CD14-positive monocyte (primary cell): ENCODE results near the gene LRRC7. TPM values are rescaled to one million over a fixed set of nuclear protein-coding genes. Genes with fewer than 3 reads are reported as not detected.

ENCODE experiments used
- DNase-seq, 3 donors: peaks; one replicate each; pipeline ENCODE4 v3.0.0-alpha.2; 2011 to 2022
- H2AFZ ChIP-seq: 2 replicates; pipeline ENCODE4 v1.6.0; 2012; ENCODE audit warnings: mild to moderate bottlenecking, low read depth, low read length, inconsistent platforms; ENCODE audit not compliant: insufficient read depth, poor library complexity, severe bottlenecking
- H3K27ac ChIP-seq, 2 donors: 1 replicate in 1 of 2; 2 replicates in 1 of 2; pipeline ENCODE4 v1.5.1; 2012 to 2013; ENCODE audit warnings: low read length in 2 of 2, control low read depth in 1 of 2, inconsistent platforms in 1 of 2, low read depth in 1 of 2, mild to moderate bottlenecking in 1 of 2
- H3K27me3 ChIP-seq, 2 donors: one replicate each; pipeline versions ENCODE4 v1.6.0 to v1.6.1; 2011 to 2013; ENCODE audit warnings: low read length in 2 of 2; ENCODE audit not compliant: control insufficient read depth in 2 of 2, insufficient read depth in 2 of 2
- H3K36me3 ChIP-seq, 2 donors: replicated peaks in 1 of 2; 1 replicate in 1 of 2; 2 replicates in 1 of 2; pipeline versions ENCODE4 v1.5.1 to v1.6.1; 2012 to 2013; ENCODE audit warnings: low read length in 2 of 2, control low read depth in 1 of 2, inconsistent platforms in 1 of 2, mild to moderate bottlenecking in 1 of 2; ENCODE audit not compliant: insufficient read depth in 2 of 2, control insufficient read depth in 1 of 2
- H3K4me1 ChIP-seq, 2 donors: 1 replicate in 1 of 2; 2 replicates in 1 of 2; pipeline versions ENCODE4 v1.5.1 to v1.6.1; 2012 to 2013; ENCODE audit warnings: low read length in 2 of 2, control low read depth in 1 of 2, inconsistent platforms in 1 of 2, mild to moderate bottlenecking in 1 of 2, moderate library complexity in 1 of 2; ENCODE audit not compliant: insufficient read depth in 2 of 2, control insufficient read depth in 1 of 2
- H3K4me2 ChIP-seq: replicated peaks from 2 replicates; pipeline ENCODE3; 2012; ENCODE audit warnings: low read length, moderate library complexity, mild to moderate bottlenecking; ENCODE audit not compliant: poor library complexity, severe bottlenecking; ENCODE audit errors: extremely low read depth
- H3K4me3 ChIP-seq, 3 experiments: fragments of 200-600 bp in 1 of 3; sonication (generic) in 1 of 3; replicated peaks in 1 of 3; 1 replicate in 2 of 3; 2 replicates in 1 of 3; pipeline ENCODE4 v1.5.1; 2011 to 2013; ENCODE audit warnings: low read length in 3 of 3, mild to moderate bottlenecking in 3 of 3, control low read depth in 2 of 3, low read depth in 2 of 3, inconsistent platforms in 1 of 3, moderate library complexity in 1 of 3
- H3K79me2 ChIP-seq: 2 replicates; pipeline ENCODE4 v1.6.0; 2012; ENCODE audit warnings: mild to moderate bottlenecking, control low read depth, inconsistent platforms, low read length, moderate library complexity; ENCODE audit not compliant: insufficient read depth
- H3K9ac ChIP-seq: 2 replicates; pipeline ENCODE4 v1.6.0; 2017; ENCODE audit warnings: low read length, mild to moderate bottlenecking; ENCODE audit not compliant: insufficient read depth, poor library complexity, severe bottlenecking
- H3K9me3 ChIP-seq, 2 donors: replicated peaks in 1 of 2; 1 replicate in 1 of 2; 2 replicates in 1 of 2; pipeline versions ENCODE4 v1.5.1 to v1.6.1; 2012 to 2013; ENCODE audit warnings: low read length in 2 of 2, control low read depth in 1 of 2; ENCODE audit not compliant: control insufficient read depth in 1 of 2, insufficient read depth in 1 of 2
- H4K20me1 ChIP-seq: 2 replicates; pipeline ENCODE4 v1.6.0; 2012; ENCODE audit warnings: mild to moderate bottlenecking, low read length, control low read depth, moderate library complexity; ENCODE audit not compliant: insufficient read depth
- H3K27ac Mint-ChIP-seq, 7 donors: one replicate each; pipeline ENCODE4 v1.8.0; 2020; ENCODE audit warnings: mild to moderate bottlenecking in 7 of 7, mixed read lengths in 7 of 7, moderate library complexity in 6 of 7, inconsistent platforms in 2 of 7
- H3K27me3 Mint-ChIP-seq, 3 donors: one replicate each; pipeline ENCODE4 v1.8.0; 2021 to 2022; ENCODE audit warnings: low read depth in 3 of 3, mild to moderate bottlenecking in 3 of 3, mixed read lengths in 3 of 3, moderate library complexity in 3 of 3, inconsistent platforms in 1 of 3
- H3K36me3 Mint-ChIP-seq, 2 donors: one replicate each; pipeline ENCODE4 v1.8.0; 2020; ENCODE audit warnings: mixed read lengths in 2 of 2, inconsistent platforms in 1 of 2, mild to moderate bottlenecking in 1 of 2
- H3K4me1 Mint-ChIP-seq: one replicate; pipeline ENCODE4 v1.8.0; 2020; ENCODE audit warnings: mild to moderate bottlenecking, mixed read lengths
- H3K4me3 Mint-ChIP-seq, 2 donors: one replicate each; pipeline ENCODE4 v1.8.0; 2020; ENCODE audit warnings: mild to moderate bottlenecking in 2 of 2, mixed read lengths in 2 of 2, moderate library complexity in 1 of 2
- H3K9me3 Mint-ChIP-seq, 7 donors: one replicate each; pipeline ENCODE4 v1.8.0; 2020 to 2022; ENCODE audit warnings: mixed read lengths in 7 of 7, mild to moderate bottlenecking in 6 of 7, moderate library complexity in 6 of 7, inconsistent platforms in 2 of 7
- CTCF ChIP-seq: fragments of 200-600 bp; IDR thresholded peaks from one replicate; pipeline ENCODE4 v1.8.0; 2022; ENCODE audit warnings: antibody characterized with exemption, mild to moderate bottlenecking
- WGBS: methylation state at CpG from one replicate; pipeline ENCODE4 v1.1.5; 2013; ENCODE audit warnings: missing lambda C conversion rate; ENCODE audit not compliant: insufficient coverage; 5-methylcytosine and 5-hydroxymethylcytosine counted together
- intact Hi-C, 2 donors: fragments of 100-400 bp; cut with micrococcal nuclease; formaldehyde crosslinking; loops; one replicate each; pipeline versions ENCODE4 v1.15.0 to v1.15.1; 2023
- polyA plus RNA-seq, 3 donors: library from polyadenylated mRNA; depleted of rRNA in 1 of 3; unstranded in 2 of 3; stranded (reverse) in 1 of 3; fragments of 300-500 nt in 2 of 3; fragments of >200 nt in 1 of 3; fragmentation: Illumina TruSeq in 2 of 3; gene quantifications; 1 replicate in 2 of 3; 2 replicates in 1 of 3; pipeline ENCODE4 v1.2.3, GENCODE V29; 2012 to 2021

Gene LRRC7
- polyA plus RNA-seq, 3 donors = not detected

- H3K27ac Mint-ChIP-seq = no peak overlapping the region
Observed at GRCh38 chr1:70005386-70006034, 437.8 kb downstream of the LRRC7 start.

GRCh38 chr1:70008660-70009059 is 440.9 kb downstream of the LRRC7 start:
- Histone ChIP-seq H3K27me3 (no peaks in the 10 kb centered on the region), H3K9ac (no peak overlapping the region), H3K79me2 (no peaks in the 10 kb centered on the region), H3K4me1 (no peaks in the 10 kb centered on the region), H2AFZ (no peak overlapping the region), H3K9me3 (no peaks in the 10 kb centered on the region), H3K4me2 (no peak overlapping the region), H3K36me3 (no peaks in the 10 kb centered on the region), H4K20me1 (no peaks in the 10 kb centered on the region), H3K27ac (no peak overlapping the region), H3K4me3 (no peak overlapping the region)
- H3K4me3 Mint-ChIP-seq = no peak overlapping the region
- no peak overlapping the region for H3K27ac Mint-ChIP-seq
- no peak for TF ChIP-seq CTCF
- H3K36me3 Mint-ChIP-seq = no peaks in the 10 kb centered on the region
- no peak for DNase-seq
- peaks cover 0 to 2% (median 0%) of the 10 kb centered on the region in 7 donors for H3K9me3 Mint-ChIP-seq
- intact Hi-C loops = no loop called here
- WGBS = no CpG with 5 or more reads among the region's 2 CpGs
- no peaks in the 10 kb centered on the region for H3K27me3 Mint-ChIP-seq
- no peaks in the 10 kb centered on the region for H3K4me1 Mint-ChIP-seq

More at GRCh38 chr1:70005386-70006034, 437.8 kb downstream of the LRRC7 start:
- Histone ChIP-seq H3K79me2 (no peaks in the 10 kb centered on the region), H4K20me1 (no peaks in the 10 kb centered on the region), H3K4me2 (no peak overlapping the region), H3K9me3 (no peaks in the 10 kb centered on the region), H3K27me3 (no peaks in the 10 kb centered on the region), H3K27ac (no peak overlapping the region), H3K36me3 (no peaks in the 10 kb centered on the region), H3K4me1 (peaks cover 0 to 9% of the 10 kb centered on the region in 2 donors), H3K4me3 (no peak overlapping the region), H2AFZ (no peak overlapping the region), H3K9ac (no peak overlapping the region)
- Mint-ChIP-seq H3K36me3 (no peaks in the 10 kb centered on the region), H3K4me1 (peaks cover 4% of the 10 kb centered on the region), H3K27me3 (no peaks in the 10 kb centered on the region), H3K9me3 (peaks cover 0 to 2% (median 0%) of the 10 kb centered on the region in 7 donors), H3K4me3 (no peak overlapping the region)
- intact Hi-C loops = no loop called here
- no peak for TF ChIP-seq CTCF
- no peak for DNase-seq
